GM08714 (cell line): ENCODE data around the gene JCHAIN.

Experiments used
- H3K4me3 ChIP-seq: fragments of 200-500 bp; sonication (Bioruptor generic); 2 replicates; pipeline ENCODE4 v1.5.1; 2014; ENCODE audit warnings: mild to moderate bottlenecking, low read length, inconsistent platforms
- ZNF274 ChIP-seq: IDR thresholded peaks from 2 replicates; pipeline ENCODE4 v1.6.1; 2012; ENCODE audit warnings: mild to moderate bottlenecking, low read depth, low read length

Gene JCHAIN

GRCh38 chr4:70608324-70608723, 58.0 kb downstream of the JCHAIN start:
- no peak for TF ChIP-seq ZNF274
- H3K4me3 ChIP-seq, result no peak overlapping the region

- no peak overlapping the region for H3K4me3 ChIP-seq
- no peak for TF ChIP-seq ZNF274
These were observed 58.9 kb downstream of the JCHAIN start for GRCh38 chr4:70607334-70607853.

- H3K4me3 ChIP-seq, result no peak overlapping the region
- TF ChIP-seq ZNF274, result no peak
These were observed 59.8 kb downstream of the JCHAIN start for GRCh38 chr4:70606459-70606858.
